Gastrocnemius medialis (tissue), 4 donors: ENCODE data around the gene PDLIM3.

Source experiments
- POLR2A ChIP-seq, 2 donors: fragments of 450-650 bp; IDR thresholded peaks; one replicate each; pipeline ENCODE4 v1.6.1; 2017; ENCODE audit warnings: antibody characterized with exemption in 2 of 2, mild to moderate bottlenecking in 2 of 2, moderate library complexity in 2 of 2
- TF ChIP-seq, protein P1 (sequence below), 5 experiments: fragments of 450-650 bp in 3 of 5; fragments of 200-600 bp in 2 of 5; sonication (generic) in 2 of 5; IDR thresholded peaks in 4 of 5; conservative IDR thresholded peaks in 1 of 5; 1 replicate in 4 of 5; 2 replicates in 1 of 5; pipeline ENCODE4 v1.5.1; 2016 to 2019; ENCODE audit warnings: antibody characterized with exemption in 5 of 5, mild to moderate bottlenecking in 3 of 5, moderate library complexity in 3 of 5

DNA sequence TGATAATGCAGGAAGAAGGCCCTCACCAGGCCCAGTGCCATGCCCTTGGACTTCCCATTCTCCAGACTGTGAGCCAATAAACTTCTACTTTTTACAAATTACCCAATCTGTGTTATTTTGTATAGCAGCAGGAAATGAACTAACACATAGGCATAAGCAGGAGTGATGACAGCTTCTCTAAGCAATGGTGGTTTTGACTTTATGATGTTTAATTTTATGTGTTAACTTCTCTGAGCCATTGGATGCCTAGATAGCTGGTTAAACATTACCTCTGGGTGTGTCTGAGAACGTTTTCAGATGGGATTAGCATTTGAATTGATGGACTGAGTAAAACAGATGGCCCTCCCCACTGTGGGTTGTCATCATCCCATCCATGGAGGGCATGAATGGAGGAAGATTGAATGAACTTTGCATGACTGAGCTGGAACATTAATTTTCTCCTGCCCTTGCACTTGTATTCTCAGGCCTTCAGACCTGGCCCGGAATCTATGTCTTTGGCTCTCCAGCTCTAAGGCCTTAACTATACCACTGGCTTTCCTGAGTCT, 13.9 kb upstream of the PDLIM3 start:
- TF ChIP-seq, protein P1, sequence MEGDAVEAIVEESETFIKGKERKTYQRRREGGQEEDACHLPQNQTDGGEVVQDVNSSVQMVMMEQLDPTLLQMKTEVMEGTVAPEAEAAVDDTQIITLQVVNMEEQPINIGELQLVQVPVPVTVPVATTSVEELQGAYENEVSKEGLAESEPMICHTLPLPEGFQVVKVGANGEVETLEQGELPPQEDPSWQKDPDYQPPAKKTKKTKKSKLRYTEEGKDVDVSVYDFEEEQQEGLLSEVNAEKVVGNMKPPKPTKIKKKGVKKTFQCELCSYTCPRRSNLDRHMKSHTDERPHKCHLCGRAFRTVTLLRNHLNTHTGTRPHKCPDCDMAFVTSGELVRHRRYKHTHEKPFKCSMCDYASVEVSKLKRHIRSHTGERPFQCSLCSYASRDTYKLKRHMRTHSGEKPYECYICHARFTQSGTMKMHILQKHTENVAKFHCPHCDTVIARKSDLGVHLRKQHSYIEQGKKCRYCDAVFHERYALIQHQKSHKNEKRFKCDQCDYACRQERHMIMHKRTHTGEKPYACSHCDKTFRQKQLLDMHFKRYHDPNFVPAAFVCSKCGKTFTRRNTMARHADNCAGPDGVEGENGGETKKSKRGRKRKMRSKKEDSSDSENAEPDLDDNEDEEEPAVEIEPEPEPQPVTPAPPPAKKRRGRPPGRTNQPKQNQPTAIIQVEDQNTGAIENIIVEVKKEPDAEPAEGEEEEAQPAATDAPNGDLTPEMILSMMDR (IDR thresholded peaks at IDR 0.05 in 4 of 5, conservative IDR thresholded peaks at IDR 0.05 in 1 of 5): no peak
- no peak for TF ChIP-seq POLR2A (IDR thresholded peaks at IDR 0.05)
